GM19193 (cell line): ENCODE data around the gene INTS13.

Source experiments
- POLR2A ChIP-seq: IDR thresholded peaks from 4 replicates; pipeline ENCODE4 v1.6.1; 2011; ENCODE audit not compliant: insufficient read depth, insufficient read length; ENCODE audit errors: extremely low read depth

Gene INTS13

GRCh38 chr12:26861690-26862089 is 76.1 kb downstream of the INTS13 start:
- no peak for TF ChIP-seq POLR2A

GRCh38 chr12:26857465-26858176 is 80.2 kb downstream of the INTS13 start:
- no peak for TF ChIP-seq POLR2A

GRCh38 chr12:26855337-26855736 is 82.4 kb downstream of the INTS13 start:
- no peak for TF ChIP-seq POLR2A
